Lung microvascular endothelial cell (primary cell): ENCODE results near the gene PARD3B. TPM values are rescaled to one million over a fixed set of nuclear protein-coding genes. Genes with fewer than 3 reads are reported as not detected.
"Not testable (repeated sequence)": the region's sequence is repeated elsewhere in the genome, so short reads cannot be mapped to it uniquely, and the experiment has no call there.

Experiments used
- DNase-seq, 2 donors: peaks; one replicate each; pipeline versions ENCODE4 v3.0.0 to v3.0.0-alpha.2; 2010; ENCODE audit warnings: low read depth in 2 of 2
- total RNA-seq: library from RNA; depleted of rRNA; stranded (reverse); fragments of >200 nt; gene quantifications from 2 replicates; pipeline ENCODE4 v1.2.1, GENCODE V29; 2014

PARD3B gene
- total RNA-seq, 1 donor from 2014 or later: 10.9 TPM

GRCh38 chr2:205187731-205188130 lies 642.5 kb downstream of the PARD3B start:
- no peak for DNase-seq

GRCh38 chr2:205188239-205189138 lies 643.2 kb downstream of the PARD3B start:
- DNase-seq: peak in 1 of 2 donors; percentile 48

DNA sequence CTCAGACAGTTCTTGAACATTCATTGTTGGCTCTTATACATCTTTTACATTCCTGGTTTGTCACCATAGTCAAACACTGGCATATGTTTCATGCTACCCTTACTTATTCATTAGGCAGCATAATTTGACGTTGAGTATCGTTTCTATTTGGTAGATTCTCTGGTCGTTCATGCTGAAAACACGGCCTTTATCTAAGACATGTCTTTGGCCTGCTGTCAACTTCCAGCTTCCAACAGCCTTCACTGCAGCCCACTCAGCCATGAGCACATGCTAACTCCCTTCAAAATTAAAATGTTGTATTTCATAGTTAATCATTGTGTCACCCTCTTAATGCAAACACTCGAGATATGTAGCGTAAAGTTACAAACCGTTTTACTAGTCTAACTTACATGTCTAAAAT lies 644.0 kb downstream of the PARD3B start:
- DNase-seq: no peak

DNA sequence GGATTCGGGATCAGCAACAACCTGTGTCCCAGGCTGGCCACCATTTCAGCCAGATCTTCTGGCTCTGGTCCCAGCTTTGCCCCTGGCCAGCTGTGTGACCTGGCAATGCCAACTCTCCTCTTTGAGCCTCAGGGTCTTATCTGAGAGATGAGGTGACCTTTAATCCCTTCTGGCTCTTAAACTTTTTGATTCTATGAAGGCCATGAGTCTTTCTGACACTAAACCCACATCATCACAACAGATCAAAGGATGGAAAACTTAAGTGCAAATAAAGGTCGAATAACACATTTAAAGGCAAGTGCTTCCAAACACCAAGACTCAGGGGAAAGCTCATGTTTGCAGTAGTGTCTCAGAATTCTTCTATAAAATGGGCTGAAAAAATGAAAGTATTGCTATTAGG lies 645.3 kb downstream of the PARD3B start:
- DNase-seq: no peak

DNA sequence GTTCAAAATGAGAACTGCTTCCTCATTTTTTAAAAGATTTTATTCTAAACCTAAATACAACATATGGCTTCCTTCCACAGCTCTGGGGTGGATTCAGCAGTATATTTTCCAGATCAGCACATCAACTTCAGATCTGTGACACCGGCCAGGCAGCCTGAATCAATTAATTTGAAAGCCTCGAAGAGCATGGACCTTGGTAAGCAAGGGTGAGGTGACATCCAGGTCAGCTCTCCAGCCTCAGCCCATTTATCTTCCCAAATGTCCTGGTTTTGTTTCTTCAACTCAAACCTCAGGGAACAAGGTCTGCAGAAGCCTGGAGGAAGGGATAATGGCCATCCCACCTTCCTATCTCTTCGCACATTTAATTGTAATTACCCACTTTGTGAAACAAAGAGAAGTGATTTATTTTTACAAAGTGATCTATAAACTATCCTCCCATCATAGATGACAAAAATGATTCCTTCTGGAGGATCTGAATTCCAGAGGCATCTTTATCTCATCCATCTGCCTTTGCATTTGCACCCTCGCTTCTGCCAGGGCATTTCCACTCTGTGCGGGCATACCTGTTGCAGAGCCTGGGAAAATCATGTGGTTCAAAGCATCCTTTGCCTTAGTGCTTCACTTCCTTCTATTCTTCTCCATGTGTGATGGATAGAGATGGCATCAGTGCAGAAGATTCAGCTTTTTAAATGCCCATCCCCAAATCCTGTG lies 648.0 kb downstream of the PARD3B start:
- no peak for DNase-seq

DNA sequence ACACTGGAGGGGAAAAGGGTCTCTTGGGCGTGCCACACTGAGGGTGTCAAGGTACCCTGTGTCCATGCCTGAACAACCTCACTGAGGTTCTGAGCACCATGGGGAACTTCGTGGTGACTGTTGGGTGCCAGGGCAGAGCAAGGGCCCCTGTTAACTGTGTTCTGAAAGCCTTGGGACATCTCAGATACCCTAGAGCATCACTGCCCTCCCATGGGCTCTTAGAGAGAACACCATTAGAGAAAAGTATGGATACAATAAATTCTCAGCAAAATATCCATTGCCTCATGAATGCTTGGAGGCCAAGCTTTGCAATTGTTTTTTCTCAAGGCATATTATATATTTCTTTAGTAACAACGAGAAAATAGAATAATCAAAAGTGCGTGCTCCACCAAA lies 648.6 kb downstream of the PARD3B start:
- no peak for DNase-seq

DNA sequence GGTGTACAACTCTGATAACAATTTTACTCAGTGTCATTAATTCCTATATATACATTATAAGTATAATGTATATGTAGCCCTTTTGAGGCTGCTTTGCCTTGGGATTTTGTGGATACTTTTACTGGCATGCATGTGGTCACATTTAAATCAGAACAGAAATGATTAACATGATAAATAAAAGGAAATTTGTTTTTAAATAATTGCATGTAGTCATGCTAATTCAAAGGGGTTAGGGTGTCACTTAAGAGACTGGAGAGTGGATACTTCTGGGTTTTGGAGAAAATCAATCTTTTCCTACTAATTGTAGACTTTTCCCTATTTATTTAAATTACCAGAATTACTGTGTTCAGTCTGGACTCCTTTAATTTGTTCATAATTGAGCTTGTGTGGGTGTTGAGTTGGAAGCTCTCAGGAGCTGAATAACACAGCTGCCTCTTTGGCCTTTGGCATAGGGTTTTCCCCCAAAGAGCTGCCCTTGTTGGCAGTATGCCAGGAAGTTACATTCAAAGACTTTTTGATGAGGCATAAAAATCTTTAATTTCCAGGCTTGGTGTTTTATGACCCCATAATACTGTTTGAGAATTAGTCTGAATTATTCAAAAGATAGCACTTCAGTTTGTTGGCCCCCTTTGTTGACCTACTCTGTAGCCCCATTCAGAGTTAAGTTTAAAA lies 652.3 kb downstream of the PARD3B start:
- DNase-seq: peak in 1 of 2 donors; percentile 59

DNA sequence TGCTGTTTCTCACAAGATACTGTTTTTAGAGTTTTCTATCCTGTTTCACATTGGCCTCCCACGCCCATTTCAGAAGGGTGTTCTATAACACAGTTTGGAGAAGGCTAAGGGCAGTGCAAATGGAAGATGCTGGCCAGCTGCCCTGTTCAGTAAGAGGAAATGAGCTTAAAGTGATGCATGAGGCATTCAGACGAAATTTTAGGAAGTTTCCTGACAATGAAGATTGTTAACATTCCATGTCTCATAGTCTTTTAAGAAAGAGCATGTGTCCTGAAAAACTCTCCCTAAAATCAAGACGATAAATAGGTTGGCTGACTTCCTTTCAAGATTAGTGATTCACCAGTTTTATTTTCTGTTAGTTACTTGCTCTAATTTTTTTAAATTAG lies 652.9 kb downstream of the PARD3B start:
- peak in 1 of 2 donors; percentile 92 for DNase-seq

DNA sequence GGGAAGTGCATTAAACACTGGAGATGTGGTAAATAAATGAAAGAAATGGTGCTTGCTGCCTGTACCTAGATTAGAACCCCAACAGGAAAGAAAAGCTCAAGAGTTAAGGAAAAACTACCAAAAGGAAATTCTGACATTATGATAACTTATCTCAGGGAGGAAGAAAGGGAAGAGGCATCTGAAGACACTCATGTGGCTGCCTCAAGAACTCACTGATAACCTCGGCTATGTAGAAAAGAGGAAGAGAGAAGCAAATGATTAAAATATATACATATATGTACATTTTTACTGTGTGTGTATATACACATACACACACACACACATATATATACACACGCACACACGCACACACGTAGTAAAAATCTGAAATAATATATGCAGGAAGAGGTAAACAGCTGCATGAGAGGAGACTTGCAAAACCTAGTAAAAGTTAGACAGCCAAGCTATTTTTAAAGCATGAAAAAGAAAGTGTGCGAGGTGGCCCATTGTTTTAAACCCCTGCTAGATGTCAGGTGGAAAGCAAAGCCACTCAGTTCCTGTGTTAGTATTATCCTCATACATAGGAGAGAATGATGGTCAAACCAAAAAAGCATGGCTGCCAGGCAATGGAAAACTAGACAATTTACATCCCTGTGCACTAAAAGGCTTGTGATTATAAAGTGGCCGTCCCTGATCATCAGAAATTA lies 654.0 kb downstream of the PARD3B start:
- peak in 1 of 2 donors; percentile 20 for DNase-seq

- no peak for DNase-seq
Observed at GRCh38 chr2:205210494-205210893, 665.2 kb downstream of the PARD3B start.

DNA sequence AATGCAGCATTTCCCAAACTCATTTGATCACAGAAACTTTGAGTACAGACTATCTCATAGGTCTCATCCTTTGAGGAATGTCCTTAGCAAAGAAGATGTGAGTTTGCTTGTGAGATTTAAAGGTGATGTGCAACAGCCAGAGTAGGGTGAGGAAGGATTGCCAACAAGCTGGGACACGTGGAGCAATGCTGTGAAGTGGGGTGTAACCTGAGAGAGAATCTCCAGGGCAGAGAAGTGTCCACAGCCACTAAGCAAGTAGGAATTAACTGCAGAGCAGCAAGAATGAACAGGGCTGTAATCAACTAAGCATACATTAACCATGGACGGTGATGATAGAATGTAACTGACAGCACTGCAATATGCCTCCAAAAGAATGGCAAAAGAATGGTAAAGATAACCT lies 667.1 kb downstream of the PARD3B start:
- no peak for DNase-seq

DNA sequence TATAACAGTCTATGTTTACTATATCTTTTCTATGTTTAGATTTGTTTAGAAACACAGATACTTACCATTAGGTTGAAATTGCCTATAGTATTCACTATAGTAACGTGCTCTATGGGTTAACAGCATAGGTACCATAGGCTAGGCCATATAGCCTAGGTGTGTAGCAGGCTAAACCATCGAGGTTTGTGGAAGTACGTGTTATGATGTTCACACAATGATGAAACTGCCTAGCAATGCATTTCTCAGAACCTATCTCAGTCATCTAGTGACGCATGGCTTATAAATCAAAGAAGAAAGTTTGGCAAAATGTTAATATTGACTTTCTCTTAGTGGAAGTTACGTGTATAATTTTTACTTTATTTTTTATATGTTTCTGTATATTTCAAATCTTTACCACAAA lies 670.8 kb downstream of the PARD3B start:
- no peak for DNase-seq

DNA sequence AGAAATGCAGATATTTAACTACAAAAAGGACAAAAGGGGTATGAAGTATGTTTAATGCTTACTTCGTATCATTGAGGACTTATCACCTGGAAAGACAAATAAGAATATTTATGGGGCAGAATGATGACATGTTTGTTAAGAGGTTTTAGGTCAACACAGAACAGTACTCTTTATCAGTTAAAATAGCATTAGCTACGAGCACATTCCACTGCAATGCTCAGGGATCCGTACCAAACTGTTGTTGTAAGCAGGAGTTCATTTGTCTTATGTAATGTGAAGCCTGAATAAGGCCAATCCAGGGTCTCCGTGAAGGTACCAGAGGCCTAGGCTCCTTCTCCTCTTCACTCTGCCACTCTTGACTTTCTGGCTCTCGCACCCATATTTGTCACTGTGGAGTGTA lies 671.3 kb downstream of the PARD3B start:
- DNase-seq: no peak

- DNase-seq: no peak
Observed at GRCh38 chr2:205217004-205217403, 671.7 kb downstream of the PARD3B start.

DNA sequence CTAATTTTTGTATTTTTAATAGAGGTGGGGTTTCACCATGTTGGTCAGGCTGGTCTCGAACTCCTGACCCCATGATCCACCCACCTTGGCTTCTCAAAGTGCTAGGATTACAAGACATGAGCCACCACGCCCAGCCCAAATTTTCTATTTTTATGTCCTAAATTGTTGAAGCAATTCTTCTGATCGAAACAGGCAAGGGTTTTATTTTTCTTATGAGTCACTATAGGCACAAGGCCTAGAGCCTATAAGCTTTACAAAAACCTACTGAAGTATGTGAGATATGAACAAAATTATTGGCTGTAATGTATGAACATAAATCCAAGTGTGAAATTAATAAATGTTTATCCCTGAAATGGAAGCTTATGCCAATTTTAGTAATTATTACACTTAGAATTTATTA lies 672.8 kb downstream of the PARD3B start:
- no peak for DNase-seq

GRCh38 chr2:205218816-205219215 lies 673.5 kb downstream of the PARD3B start:
- not testable (repeated sequence) for DNase-seq

- DNase-seq: no peak
Observed at GRCh38 chr2:205220559-205220958, 675.3 kb downstream of the PARD3B start.

GRCh38 chr2:205232086-205232485 lies 686.8 kb downstream of the PARD3B start:
- DNase-seq: no peak

DNA sequence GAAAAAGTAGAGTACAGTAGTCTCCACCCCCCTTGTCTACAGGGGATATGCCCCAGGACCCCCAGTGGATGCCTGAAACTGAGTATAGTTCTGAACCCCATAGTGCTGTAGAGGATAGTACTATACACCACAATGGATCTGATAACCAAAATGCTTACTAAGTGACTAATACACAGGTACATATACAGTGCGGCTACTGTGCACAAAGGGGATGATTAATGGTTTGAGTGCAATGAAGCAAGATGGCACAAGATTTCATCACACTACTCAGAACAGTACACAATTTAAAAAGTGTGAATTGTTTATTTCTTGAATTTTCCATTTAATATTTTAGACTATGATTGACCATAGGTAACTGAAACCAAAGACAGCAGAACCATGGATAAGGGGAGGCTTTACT lies 690.2 kb downstream of the PARD3B start:
- no peak for DNase-seq

- no peak for DNase-seq
Observed at GRCh38 chr2:205237524-205237923, 692.2 kb downstream of the PARD3B start.

DNA sequence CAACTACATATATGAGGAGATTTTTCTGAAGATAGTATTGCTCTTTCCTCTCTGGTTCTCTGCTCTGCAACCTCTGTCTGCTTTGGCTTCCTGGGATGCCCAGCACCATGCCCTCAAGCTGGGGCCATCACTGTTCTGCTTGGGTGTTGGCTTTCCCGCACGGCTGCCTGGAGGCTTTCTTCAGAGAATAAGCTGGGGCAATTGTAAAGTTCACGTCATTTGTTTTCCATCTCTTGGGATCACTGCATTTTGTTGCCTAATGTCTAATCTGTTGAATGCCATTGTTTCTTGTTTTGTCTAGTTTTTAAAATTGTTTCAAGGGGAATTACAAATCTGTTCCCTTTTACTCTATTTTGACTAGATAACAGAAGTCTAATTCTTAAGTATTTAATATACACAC lies 699.7 kb downstream of the PARD3B start:
- no peak for DNase-seq

GRCh38 chr2:205245652-205246051 lies 700.4 kb downstream of the PARD3B start:
- peak in 1 of 2 donors; percentile 51 for DNase-seq
